ENCODE measurements around the gene SEL1L3. TPM values are rescaled to one million over a fixed set of nuclear protein-coding genes. Genes with fewer than 3 reads are reported as not detected.

The SEL1L3 gene
- total and polyA plus RNA-seq, 9 of the 15 experiments (the other 6 are each of a cell fraction or from before 2014, with no cell fraction given): 10.0 to 44.3 (median 21.6) TPM

GRCh38 chr4:25845841-25846653, 16.7 kb downstream of the SEL1L3 start:
- no peak overlapping the region; a peak in 1 of 4 replicates for H3K9ac ChIP-seq (ENCODE audit: insufficient read depth in 1 of 2, low read depth in 2 of 2, low read length in 2 of 2)
- peaks cover 20% of the 10 kb centered on the region; the same call in 2 of the 3 replicates for H3K79me2 ChIP-seq (ENCODE audit: control insufficient read depth, insufficient read depth, low read length)
- no peak overlapping the region for H2AFZ ChIP-seq (ENCODE audit: low read depth, low read length)
- no peaks in the 10 kb centered on the region for H3K9me1 ChIP-seq (ENCODE audit: control insufficient read depth, insufficient read depth, low read length)
- H3K27me3 ChIP-seq (ENCODE audit: control insufficient read depth in 2 of 2, insufficient read depth in 2 of 2, low read length in 2 of 2): no peaks in the 10 kb centered on the region
- H3K36me3 ChIP-seq (ENCODE audit: control insufficient read depth, insufficient read depth, low read length): peaks cover 15% of the 10 kb centered on the region; the same call in 2 of the 3 replicates
- ATAC-seq (no peak), DNase-seq (ENCODE audit: extremely low read depth in 1 of 4, low spot score in 3 of 4) (no peak), FAIRE-seq (no peak)
- in situ Hi-C loops (cut with MboI): no loop called here
- 85% methylated on average over 12 of the region's 12 CpGs for WGBS (ENCODE audit: insufficient coverage, low coverage, missing lambda C conversion rate)
- no TSS peak for BruUV-seq (replicated peaks)
- H4K20me1 ChIP-seq (replicated peaks; ENCODE audit: control insufficient read depth, insufficient read depth, low read length): peaks cover 12% of the 10 kb centered on the region; the same call in 1 of the 2 replicates
- no peaks in the 10 kb centered on the region for H3K9me3 ChIP-seq (replicated peaks; ENCODE audit: control insufficient read depth, insufficient read depth, low read depth, low read length)
- ChIA-PET POLR2A (interaction anchor here (1.3 to 1.7 kb wide), 2 partner anchors 9 kb away, joined by 3 read pairs; no protein-coding TSS in a partner anchor), CTCF (ENCODE audit: low intra/inter-chr PET ratio) (no interaction called here)
- no peak overlapping the region for H3K27ac ChIP-seq (ENCODE audit: extremely low read depth, low read depth, low read length)
- no peak overlapping the region for H3K4me3 ChIP-seq
- H3K4me1 ChIP-seq (replicated peaks in 1 of 2; ENCODE audit: control insufficient read depth in 2 of 2, insufficient read depth in 2 of 2, low read length in 2 of 2): peaks cover 0 to 12% of the 10 kb centered on the region in 2 experiments; a peak in 4 of 5 replicates
- intact Hi-C loops (cut with micrococcal nuclease): no loop called here
- no peak overlapping the region for H3K4me2 ChIP-seq (ENCODE audit: insufficient read depth, low read length)
- no peak for TF ChIP-seq ZNF239 (CRISPR knock-in tag; IDR thresholded peaks at IDR 0.05)
- no peak for TF ChIP-seq TBP (optimal IDR thresholded peaks at IDR 0.05; ENCODE audit: low read depth, low read length)
- TF ChIP-seq PCBP1 (IDR thresholded peaks at IDR 0.05; ENCODE audit: low read depth, low read length, poor library complexity, severe bottlenecking): no peak
- no peak for TF ChIP-seq MXI1 (IDR thresholded peaks at IDR 0.05; ENCODE audit: low read depth, low read length)
- no peak for TF ChIP-seq ZNF3 (CRISPR knock-in tag; IDR thresholded peaks at IDR 0.05)
- no peak for TF ChIP-seq U2AF1 (optimal IDR thresholded peaks at IDR 0.05; ENCODE audit: low read depth, low read length)
- no peak for TF ChIP-seq BMI1 (IDR thresholded peaks at IDR 0.05; ENCODE audit: low read length)
- TF ChIP-seq CCNT2 (IDR thresholded peaks at IDR 0.05; ENCODE audit: borderline replicate concordance, extremely low read depth, insufficient read length, low read depth, low read length): no peak
- TF ChIP-seq FOXO4 (CRISPR knock-in tag; IDR thresholded peaks at IDR 0.05): no peak
- TF ChIP-seq PYGO2 (tag; IDR thresholded peaks at IDR 0.05): no peak
- no peak for TF ChIP-seq ZBTB7A (IDR thresholded peaks at IDR 0.05; ENCODE audit: borderline replicate concordance, control insufficient read depth, low read depth, low read length)
- TF ChIP-seq HDAC2 (IDR thresholded peaks at IDR 0.05): no peak
- no peak for TF ChIP-seq MAFG (tag; conservative IDR thresholded peaks at IDR 0.05)
- no peak for TF ChIP-seq GATAD2B (IDR thresholded peaks at IDR 0.05; ENCODE audit: borderline replicate concordance)
- TF ChIP-seq IRF9 (tag; IDR thresholded peaks at IDR 0.05): no peak
- TF ChIP-seq CREB3L1 (IDR thresholded peaks at IDR 0.05; ENCODE audit: borderline replicate concordance, low read depth): no peak
- TF ChIP-seq PPARD (CRISPR knock-in tag; IDR thresholded peaks at IDR 0.05): no peak
